ENCODE data around the gene RNF125. TPM values are rescaled to one million over a fixed set of nuclear protein-coding genes. Genes with fewer than 3 reads are reported as not detected.

Gene RNF125
- total and polyA plus RNA-seq, 10 of the 15 experiments (the other 5 are each of a cell fraction or from before 2014, with no cell fraction given), result 0.79 to 3.9 (median 2.9) TPM

- RAD21 ChIA-PET (ENCODE audit: unreplicated experiment), result no interaction called here
- Histone ChIP-seq H3K36me3 (ENCODE audit: control insufficient read depth in 2 of 2, insufficient read depth in 2 of 2, low read length in 1 of 2) (no peaks in the 10 kb centered on the region), H3K79me2 (ENCODE audit: control insufficient read depth, insufficient read depth, low read length) (no peaks in the 10 kb centered on the region; the same call in 1 of the 2 replicates), H3K4me2 (ENCODE audit: control insufficient read depth, insufficient read depth) (no peak overlapping the region), H3K9me3 (replicated peaks; ENCODE audit: control insufficient read depth, insufficient read depth, low read length) (no peaks in the 10 kb centered on the region), H3K27ac (ENCODE audit: control insufficient read depth, insufficient read depth) (no peak overlapping the region), H4K20me1 (ENCODE audit: control insufficient read depth, insufficient read depth) (no peaks in the 10 kb centered on the region), H3K4me1 (ENCODE audit: control insufficient read depth, insufficient read depth, low read length) (peaks cover 15% of the 10 kb centered on the region), H2AFZ (ENCODE audit: control insufficient read depth, low read depth, low read length) (no peak overlapping the region), H3K27me3 (replicated peaks in 1 of 2; ENCODE audit: control insufficient read depth in 2 of 2, insufficient read depth in 2 of 2, low read length in 1 of 2) (no peaks in the 10 kb centered on the region), H3K4me3 (no peak overlapping the region), H3K9ac (ENCODE audit: control insufficient read depth, insufficient read depth, low read length) (no peak overlapping the region)
- BruUV-seq (replicated peaks), result no TSS peak
- WGBS (ENCODE audit: insufficient coverage, insufficient replicate concordance, low lambda C conversion rate, missing lambda C conversion rate), result 52% methylated on average over 2 of the region's 2 CpGs
- in situ Hi-C loops (cut with MboI) (no loop called here), intact Hi-C loops (cut with micrococcal nuclease; ENCODE audit: unreplicated experiment) (no loop called here)
- POLR2A ChIA-PET, result interaction anchor here (0.5 kb wide), 1 partner anchor 75 kb away, joined by 3 read pairs; no protein-coding TSS in a partner anchor
- FAIRE-seq, result no peak
- CTCF ChIA-PET, result no interaction called here
- no peak for ATAC-seq
- no peak for DNase-seq (ENCODE audit: low read depth, low spot score)
- SMC1A ChIA-PET (ENCODE audit: uncharacterized antibody, unreplicated experiment), result interaction anchor here (0.6 to 1.3 kb wide), 2 partner anchors 16 to 43 kb away, joined by 3 read pairs; no protein-coding TSS in a partner anchor
- no peak for TF ChIP-seq NKRF (conservative IDR thresholded peaks at IDR 0.05)
- no peak for TF ChIP-seq NFXL1 (IDR thresholded peaks at IDR 0.05; ENCODE audit: borderline replicate concordance)
- no peak for TF ChIP-seq CEBPZ (IDR thresholded peaks at IDR 0.05; ENCODE audit: low read depth, low read length)
- no peak for TF ChIP-seq EED (IDR thresholded peaks at IDR 0.05; ENCODE audit: low read depth)
- TF ChIP-seq POU2F2 (IDR thresholded peaks at IDR 0.05; ENCODE audit: borderline replicate concordance, low read depth, low read length), result no peak
- no peak for TF ChIP-seq BACH1 (IDR thresholded peaks at IDR 0.05; ENCODE audit: borderline replicate concordance)
- TF ChIP-seq, protein P1, sequence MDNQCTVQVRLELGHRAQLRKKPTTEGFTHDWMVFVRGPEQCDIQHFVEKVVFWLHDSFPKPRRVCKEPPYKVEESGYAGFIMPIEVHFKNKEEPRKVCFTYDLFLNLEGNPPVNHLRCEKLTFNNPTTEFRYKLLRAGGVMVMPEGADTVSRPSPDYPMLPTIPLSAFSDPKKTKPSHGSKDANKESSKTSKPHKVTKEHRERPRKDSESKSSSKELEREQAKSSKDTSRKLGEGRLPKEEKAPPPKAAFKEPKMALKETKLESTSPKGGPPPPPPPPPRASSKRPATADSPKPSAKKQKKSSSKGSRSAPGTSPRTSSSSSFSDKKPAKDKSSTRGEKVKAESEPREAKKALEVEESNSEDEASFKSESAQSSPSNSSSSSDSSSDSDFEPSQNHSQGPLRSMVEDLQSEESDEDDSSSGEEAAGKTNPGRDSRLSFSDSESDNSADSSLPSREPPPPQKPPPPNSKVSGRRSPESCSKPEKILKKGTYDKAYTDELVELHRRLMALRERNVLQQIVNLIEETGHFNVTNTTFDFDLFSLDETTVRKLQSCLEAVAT (IDR thresholded peaks at IDR 0.05), result no peak
- TF ChIP-seq PKNOX1 (IDR thresholded peaks at IDR 0.05), result no peak
- TF ChIP-seq SKIL (IDR thresholded peaks at IDR 0.05; ENCODE audit: low read depth, poor library complexity, severe bottlenecking), result no peak
Observed at GRCh38 chr18:32021756-32022564, 3.3 kb downstream of the RNF125 start.

All from GM12878 (cell line).